Calu3 (cell line): Measurements from ENCODE around the gene ADIRF. TPM values are rescaled to one million over a fixed set of nuclear protein-coding genes. Genes with fewer than 3 reads are reported as not detected.
"Not testable (repeated sequence)": the region's sequence is repeated elsewhere in the genome, so short reads cannot be mapped to it uniquely, and the experiment has no call there.

Experiments
- BruUV-seq: library from RNA; stranded (reverse); fragments of 400-500 nt; replicated peaks from 2 replicates; lab custom pipeline; 2021; lab: Mats Ljungman, UMichigan
- CTCF ChIA-PET: fragments of 300-600 bp; sonication (Branson Sonifier 250); formaldehyde crosslinking; loops from one replicate; lab custom pipeline; 2022; ENCODE audit warnings: antibody characterized with exemption; lab: Charles Lee
- DNase-seq: peaks from one replicate; pipeline ENCODE4 v3.0.0; 2022
- H3K27ac Mint-ChIP-seq: one replicate; pipeline ENCODE4 v1.8.0; 2022; ENCODE audit warnings: mixed read lengths; ENCODE audit not compliant: unreplicated experiment
- H3K27me3 Mint-ChIP-seq: one replicate; pipeline ENCODE4 v1.8.0; 2022; ENCODE audit warnings: mixed read lengths; ENCODE audit not compliant: unreplicated experiment
- H3K36me3 Mint-ChIP-seq: one replicate; pipeline ENCODE4 v1.8.0; 2022; ENCODE audit warnings: mild to moderate bottlenecking, moderate library complexity, mixed read lengths; ENCODE audit not compliant: insufficient read depth, unreplicated experiment
- H3K4me1 Mint-ChIP-seq: one replicate; pipeline ENCODE4 v1.8.0; 2022; ENCODE audit warnings: mild to moderate bottlenecking, low read depth, mixed read lengths; ENCODE audit not compliant: unreplicated experiment
- H3K4me3 Mint-ChIP-seq: one replicate; pipeline ENCODE4 v1.8.0; 2022; ENCODE audit warnings: mild to moderate bottlenecking, low read depth, moderate library complexity, mixed read lengths; ENCODE audit not compliant: unreplicated experiment
- H3K9me3 Mint-ChIP-seq: one replicate; pipeline ENCODE4 v1.8.0; 2022; ENCODE audit warnings: low read depth, mixed read lengths; ENCODE audit not compliant: unreplicated experiment
- intact Hi-C: fragments of 100-400 bp; cut with micrococcal nuclease; formaldehyde crosslinking; loops from one replicate; pipeline ENCODE4 v1.10.0; 2022; ENCODE audit not compliant: unreplicated experiment
- total RNA-seq: library from RNA; stranded (reverse); gene quantifications from 2 replicates; pipeline ENCODE4 v1.2.3, GENCODE V29; 2022
- TF ChIP-seq, protein P1 (sequence below): fragments of 200-600 bp; IDR thresholded peaks from one replicate; pipeline ENCODE4 v1.8.0; 2022; ENCODE audit warnings: antibody characterized with exemption; ENCODE audit not compliant: unreplicated experiment

The ADIRF gene
- total RNA-seq, 1 experiment from 2014 or later = not detected

DNA sequence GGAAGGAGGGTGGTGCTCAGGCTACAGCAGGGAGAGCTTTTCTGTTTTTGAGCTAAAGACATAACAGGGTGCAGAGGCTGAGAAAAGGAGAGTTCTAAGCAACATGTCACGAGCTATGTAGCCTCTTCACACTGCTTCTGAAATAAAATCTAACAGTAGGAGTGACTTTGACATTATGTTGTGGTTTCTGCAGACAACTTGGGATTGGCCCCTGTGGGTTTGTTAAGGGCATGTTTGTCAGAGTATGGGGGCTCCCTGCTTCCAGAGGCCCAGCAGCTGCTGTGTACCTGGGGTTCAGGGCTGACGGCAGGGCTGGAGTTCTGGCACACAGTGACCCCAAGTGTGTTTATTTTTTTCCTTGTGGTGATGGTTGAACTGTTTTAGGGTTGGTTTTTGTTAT lies 35.6 kb upstream of the ADIRF start:
- no TSS peak for BruUV-seq
- no peaks in the 10 kb centered on the region for H3K27me3 Mint-ChIP-seq
- no peaks in the 10 kb centered on the region for H3K9me3 Mint-ChIP-seq
- DNase-seq = no peak
- no peak overlapping the region for H3K27ac Mint-ChIP-seq
- intact Hi-C loops = no loop called here
- TF ChIP-seq, protein P1, sequence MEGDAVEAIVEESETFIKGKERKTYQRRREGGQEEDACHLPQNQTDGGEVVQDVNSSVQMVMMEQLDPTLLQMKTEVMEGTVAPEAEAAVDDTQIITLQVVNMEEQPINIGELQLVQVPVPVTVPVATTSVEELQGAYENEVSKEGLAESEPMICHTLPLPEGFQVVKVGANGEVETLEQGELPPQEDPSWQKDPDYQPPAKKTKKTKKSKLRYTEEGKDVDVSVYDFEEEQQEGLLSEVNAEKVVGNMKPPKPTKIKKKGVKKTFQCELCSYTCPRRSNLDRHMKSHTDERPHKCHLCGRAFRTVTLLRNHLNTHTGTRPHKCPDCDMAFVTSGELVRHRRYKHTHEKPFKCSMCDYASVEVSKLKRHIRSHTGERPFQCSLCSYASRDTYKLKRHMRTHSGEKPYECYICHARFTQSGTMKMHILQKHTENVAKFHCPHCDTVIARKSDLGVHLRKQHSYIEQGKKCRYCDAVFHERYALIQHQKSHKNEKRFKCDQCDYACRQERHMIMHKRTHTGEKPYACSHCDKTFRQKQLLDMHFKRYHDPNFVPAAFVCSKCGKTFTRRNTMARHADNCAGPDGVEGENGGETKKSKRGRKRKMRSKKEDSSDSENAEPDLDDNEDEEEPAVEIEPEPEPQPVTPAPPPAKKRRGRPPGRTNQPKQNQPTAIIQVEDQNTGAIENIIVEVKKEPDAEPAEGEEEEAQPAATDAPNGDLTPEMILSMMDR = no peak
- peaks cover 8% of the 10 kb centered on the region for H3K4me1 Mint-ChIP-seq
- CTCF ChIA-PET = no interaction called here
- peaks cover 5% of the 10 kb centered on the region for H3K36me3 Mint-ChIP-seq
- no peak overlapping the region for H3K4me3 Mint-ChIP-seq

DNA sequence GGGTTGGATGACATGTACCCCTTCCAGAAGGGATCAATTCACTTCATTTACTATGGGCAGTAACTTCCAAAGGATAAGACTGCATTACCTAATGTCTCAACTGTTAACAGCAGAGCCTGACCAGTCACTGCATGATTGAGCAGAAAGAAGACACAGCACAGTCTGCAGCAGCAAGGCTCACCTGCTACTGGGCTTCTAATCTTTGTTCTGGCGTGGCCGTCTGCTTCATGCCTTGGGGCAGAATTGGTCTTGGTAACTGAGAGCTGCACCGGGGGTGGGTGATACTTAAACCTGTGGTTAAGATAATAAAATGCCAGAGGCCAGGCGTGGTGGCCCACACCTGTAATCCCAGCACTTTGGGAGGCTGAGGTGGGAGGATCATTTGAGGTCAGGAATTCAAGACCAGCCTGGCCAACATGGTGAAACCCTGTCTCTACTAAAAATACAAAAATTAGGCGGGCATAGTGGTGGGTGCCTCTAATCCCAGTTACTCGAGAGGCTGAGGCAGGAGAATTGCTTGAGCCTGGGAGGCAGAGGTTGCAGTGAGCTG lies 34.0 kb upstream of the ADIRF start:
- CTCF ChIA-PET = interaction anchor here (0.6 to 1.0 kb wide), 2 partner anchors 32 to 100 kb away, joined by 3 read pairs; no protein-coding TSS in a partner anchor

DNA sequence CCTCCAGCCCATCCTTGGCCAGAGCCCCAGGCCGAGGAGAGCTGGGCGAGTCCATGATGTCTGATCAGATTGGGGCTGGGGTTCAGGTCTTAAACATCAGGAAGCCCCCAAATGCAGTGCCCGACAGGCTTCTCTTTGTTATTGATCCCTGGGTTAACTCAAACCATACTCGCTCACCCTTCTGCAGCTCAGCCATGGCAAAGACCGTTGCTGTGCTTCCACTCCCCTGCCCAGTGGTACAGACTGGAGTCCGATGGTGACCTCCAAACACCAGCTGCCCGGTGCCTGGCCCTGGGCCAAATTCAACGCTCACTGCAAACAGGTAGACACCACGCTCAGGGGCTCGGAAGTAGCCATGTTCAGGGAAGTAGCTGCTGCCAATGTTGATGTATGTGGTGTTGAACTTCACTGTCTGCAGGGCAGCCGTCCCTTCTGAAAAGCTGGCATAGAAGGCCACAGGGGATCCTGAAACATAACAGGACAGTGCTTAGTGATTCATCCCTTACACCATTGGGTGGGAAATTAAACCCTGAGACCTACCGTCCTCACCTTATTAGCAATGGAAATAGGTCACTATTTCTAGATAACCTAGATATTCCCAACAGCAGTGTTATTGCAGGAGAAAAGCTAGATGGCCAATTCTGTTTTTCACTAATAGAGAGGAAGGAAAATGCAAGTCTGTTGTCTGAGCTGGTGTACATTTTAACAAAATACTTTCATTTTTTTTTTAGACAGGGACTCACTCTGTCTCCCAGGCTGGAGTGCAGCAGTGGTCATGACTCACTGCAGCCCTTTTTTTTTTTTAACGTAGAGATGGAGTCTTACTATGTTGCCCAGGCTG lies 31.4 kb upstream of the ADIRF start:
- H3K27ac Mint-ChIP-seq = no peak overlapping the region
- no peak overlapping the region for H3K4me3 Mint-ChIP-seq
- CTCF ChIA-PET = no interaction called here
- TF ChIP-seq, protein P1 = no peak
- peaks cover 2% of the 10 kb centered on the region for H3K4me1 Mint-ChIP-seq
- BruUV-seq = no TSS peak
- H3K36me3 Mint-ChIP-seq = peaks cover 10% of the 10 kb centered on the region
- no peaks in the 10 kb centered on the region for H3K27me3 Mint-ChIP-seq
- no peaks in the 10 kb centered on the region for H3K9me3 Mint-ChIP-seq
- no peak for DNase-seq
- intact Hi-C loops = no loop called here

More for the DNA sequence above, 34.0 kb upstream of the ADIRF start:
- DNase-seq, BruUV-seq, intact Hi-C loops, H3K4me1 Mint-ChIP-seq, H3K27me3 Mint-ChIP-seq, H3K27ac Mint-ChIP-seq, H3K4me3 Mint-ChIP-seq, H3K9me3 Mint-ChIP-seq, H3K36me3 Mint-ChIP-seq: not testable (repeated sequence)

DNA sequence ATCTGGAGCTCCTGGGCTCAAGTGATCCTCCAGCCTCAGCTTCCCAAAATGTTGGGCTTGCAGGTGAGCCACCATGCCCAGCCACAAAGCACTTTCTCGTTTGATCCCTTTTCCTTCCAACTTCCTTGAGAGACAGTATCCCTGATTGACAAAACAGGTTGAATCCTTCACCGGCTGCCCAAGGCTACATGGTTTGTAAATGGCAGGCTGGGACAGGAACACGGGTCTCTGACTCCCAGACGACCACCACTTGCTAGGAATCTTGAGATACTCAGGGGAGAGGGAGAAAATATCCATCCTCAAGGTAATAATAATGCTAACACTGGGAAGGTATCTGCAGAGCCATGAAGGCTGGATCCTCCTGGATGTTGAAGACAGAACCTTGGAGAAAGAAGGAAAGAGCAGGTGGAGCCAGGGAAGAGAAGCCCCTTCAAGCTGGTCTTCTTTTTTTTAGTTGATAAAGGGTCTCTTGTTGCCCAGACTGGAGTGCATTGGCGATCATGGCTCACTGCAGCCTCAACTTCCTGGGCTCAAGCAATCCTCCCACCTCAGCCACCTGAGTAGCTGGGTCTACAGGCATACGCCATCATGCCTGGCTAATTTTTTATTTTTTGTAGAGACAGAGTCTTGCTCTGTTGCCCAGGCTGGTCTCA lies 30.7 kb upstream of the ADIRF start:
- H3K4me3 Mint-ChIP-seq = no peak overlapping the region
- no peak overlapping the region for H3K27ac Mint-ChIP-seq
- peaks cover 8% of the 10 kb centered on the region for H3K36me3 Mint-ChIP-seq
- intact Hi-C loops = no loop called here
- H3K4me1 Mint-ChIP-seq = no peaks in the 10 kb centered on the region
- no peaks in the 10 kb centered on the region for H3K27me3 Mint-ChIP-seq
- no peak for DNase-seq
- no TSS peak for BruUV-seq
- TF ChIP-seq, protein P1 = no peak
- CTCF ChIA-PET = no interaction called here
- no peaks in the 10 kb centered on the region for H3K9me3 Mint-ChIP-seq
